C1 segment of cervical spinal cord (tissue), 14 donors: ENCODE results near the gene CALHM5.

ENCODE experiments used
- DNase-seq, 14 donors: peaks; one replicate each; lab custom pipeline; 2025; lab: John Stamatoyannopoulos, UW

Gene CALHM5

DNA sequence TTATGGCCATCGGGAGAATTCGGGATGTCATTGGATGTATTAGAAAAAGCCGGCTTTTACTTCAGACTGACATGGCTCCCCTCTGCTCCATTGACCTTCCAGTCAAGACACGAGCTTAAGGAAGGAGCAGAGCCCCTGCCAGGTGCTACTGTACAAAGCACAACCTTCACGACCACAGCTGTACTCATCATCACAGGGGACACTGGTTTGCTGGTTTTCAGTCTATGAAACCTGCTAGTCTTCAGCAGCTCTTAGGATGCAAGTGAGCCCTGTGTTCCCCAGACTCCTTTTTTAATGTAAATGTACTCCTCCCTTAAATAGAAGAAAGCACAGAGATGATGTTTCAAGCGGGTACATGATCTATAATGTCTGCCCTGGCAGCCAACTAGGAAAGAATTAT lies 35.9 kb downstream of the CALHM5 start:
- DNase-seq: no peak

DNA sequence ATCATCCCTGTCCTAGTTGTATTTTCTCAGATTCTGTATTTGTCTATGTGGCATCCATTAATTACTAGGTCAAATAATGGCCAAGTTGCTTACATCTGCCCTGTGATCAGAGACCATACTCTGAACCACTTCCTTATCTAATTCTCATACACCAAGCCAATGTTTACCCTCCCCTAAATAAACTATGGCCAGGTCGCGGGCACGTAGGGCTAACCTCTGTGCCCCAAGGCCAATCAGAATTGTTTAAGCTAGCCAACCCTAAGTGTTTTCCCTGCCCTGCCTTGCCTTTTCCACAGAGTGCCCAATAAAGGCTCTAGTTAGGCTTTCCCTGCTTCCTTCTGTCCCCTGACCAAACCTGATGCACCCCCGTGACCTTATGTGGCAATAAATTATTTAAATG lies 39.4 kb downstream of the CALHM5 start:
- no peak for DNase-seq

DNA sequence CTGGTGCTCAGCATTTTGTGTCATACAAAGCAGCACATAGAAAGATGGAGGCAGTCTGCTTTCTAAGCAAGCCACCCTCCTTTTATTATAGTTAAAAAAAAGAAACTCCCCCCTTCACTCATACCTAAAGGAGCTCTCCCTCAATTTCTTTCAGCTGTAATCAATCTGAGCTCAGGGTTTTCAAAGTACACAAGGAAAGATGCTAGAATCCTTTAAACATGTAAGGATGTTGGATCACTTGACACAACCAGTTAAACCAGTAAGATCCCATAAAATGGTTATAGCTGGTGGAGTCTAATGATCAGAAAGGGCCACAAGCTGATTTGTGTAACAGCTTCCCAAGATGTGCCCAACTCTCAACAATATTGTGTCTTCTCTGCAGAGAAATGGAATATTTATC lies 42.0 kb downstream of the CALHM5 start, which contains the start of gene CALHM4:
Gene CALHM4, plus strand, starts transcription at position 301 of the 400 bp plus-strand sequence. Its CDS starts 43 bp downstream, at position 344.
- no peak for DNase-seq

DNA sequence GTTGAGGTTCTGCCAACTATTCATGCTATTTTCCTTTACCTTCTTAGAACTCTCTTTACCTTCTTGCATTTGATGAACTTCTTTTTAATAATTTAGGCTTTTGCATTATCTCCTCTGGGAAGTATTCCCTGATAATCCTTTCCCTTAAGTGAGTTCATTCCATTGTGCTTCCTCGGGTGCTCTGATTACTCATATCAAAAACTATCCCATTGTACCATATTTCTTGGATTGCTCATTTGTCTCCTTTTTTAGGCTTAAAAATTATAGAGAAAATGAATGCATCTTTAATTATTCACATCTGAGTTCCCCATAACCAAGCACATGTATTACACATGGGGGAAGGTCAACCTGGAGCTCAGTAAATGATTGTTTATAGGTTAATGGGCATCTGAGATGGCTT lies 44.6 kb downstream of the CALHM5 start:
- DNase-seq: no peak

DNA sequence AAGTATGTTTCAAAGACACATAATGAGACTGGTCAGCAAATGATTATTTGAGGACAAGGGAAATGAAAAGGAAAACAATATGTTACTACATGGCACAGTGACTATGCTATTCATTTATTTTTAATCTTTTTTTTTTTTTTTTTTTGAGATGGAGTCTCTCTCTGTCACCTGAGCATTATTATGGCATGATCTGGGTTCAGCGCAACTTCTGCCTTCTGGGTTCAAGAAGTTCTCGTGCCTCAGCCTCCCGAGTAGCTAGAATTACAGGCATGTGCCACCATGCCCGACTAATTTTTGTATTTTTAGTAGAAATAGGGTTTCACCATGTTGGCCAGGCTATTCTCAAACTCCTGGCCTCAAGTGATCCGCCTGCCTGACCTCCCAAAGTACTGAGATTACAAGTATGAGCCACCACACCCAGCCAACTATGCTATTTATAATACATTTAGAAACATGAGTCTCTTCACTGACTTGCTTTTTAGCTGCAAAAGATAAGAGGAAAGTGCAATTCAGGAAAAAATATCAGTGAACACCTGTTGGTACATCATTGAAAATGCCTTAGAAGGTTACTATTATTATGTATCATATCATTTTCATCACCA lies 45.5 kb downstream of the CALHM5 start:
- DNase-seq: no peak

DNA sequence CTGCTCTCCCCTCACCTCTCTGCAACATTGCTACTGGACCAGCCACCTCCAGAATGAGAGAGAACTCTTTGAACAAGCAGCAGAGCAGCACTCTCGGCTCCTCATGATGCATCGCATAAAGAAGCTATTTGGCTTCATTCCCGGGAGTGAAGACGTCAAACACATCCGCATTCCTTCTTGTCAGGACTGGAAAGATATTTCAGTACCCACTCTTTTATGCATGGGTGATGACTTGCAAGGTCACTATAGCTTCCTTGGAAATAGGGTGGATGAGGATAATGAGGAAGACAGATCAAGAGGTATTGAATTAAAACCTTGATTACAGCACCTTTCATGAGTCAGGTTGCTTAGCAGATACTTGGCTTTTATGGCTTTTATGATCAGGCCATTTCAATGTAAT lies 46.5 kb downstream of the CALHM5 start:
- no peak for DNase-seq

DNA sequence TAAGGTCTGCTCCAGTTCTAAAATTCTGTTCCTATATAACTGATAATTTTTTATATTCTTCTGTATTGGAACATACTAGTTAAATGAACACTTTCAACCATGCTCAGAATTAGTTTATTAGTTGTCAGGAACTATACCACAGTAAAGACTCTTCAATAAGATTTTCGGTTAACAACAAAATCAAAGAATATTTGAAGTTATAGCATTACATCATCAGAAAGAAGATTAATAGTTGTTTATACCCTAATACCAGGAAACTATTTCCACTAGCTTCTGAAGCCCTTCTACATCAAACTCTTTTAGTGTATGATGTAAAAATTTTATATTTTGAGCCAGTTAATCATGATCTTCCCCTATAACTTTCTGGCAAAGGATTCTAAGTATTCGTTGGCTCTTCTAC lies 48.7 kb downstream of the CALHM5 start:
- no peak for DNase-seq

DNA sequence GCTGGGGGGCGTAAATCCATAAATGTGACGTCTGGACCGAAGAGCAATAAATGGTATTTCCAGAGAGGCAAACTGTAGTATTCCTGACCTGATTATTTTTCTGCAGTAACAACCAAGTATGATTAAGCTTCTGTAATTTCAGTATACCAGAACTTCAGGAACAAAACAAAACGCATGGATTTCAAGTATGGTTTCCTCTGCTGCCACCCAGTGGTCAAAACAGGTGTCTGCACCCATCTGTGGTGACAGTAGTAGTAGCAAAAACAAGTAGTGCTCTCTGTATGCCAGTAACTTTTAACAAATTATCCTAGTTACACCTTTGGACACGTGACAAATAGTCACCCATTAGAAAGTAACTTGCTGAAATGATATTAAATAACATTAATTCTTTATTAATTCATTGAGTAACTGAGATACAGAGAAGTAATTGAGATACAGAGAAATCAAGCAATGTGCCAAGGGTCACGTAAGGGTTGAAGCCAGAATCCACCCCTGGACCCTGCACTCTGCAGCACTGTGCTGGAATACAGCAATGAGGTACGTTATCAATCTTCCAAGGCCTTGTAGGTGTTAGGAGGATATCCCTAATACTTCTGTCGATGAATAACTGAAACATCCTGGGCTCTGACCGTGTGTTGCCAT lies 50.1 kb downstream of the CALHM5 start:
- DNase-seq: peak in 10 of 14 donors; percentile 7 to 58 (median 34)

DNA sequence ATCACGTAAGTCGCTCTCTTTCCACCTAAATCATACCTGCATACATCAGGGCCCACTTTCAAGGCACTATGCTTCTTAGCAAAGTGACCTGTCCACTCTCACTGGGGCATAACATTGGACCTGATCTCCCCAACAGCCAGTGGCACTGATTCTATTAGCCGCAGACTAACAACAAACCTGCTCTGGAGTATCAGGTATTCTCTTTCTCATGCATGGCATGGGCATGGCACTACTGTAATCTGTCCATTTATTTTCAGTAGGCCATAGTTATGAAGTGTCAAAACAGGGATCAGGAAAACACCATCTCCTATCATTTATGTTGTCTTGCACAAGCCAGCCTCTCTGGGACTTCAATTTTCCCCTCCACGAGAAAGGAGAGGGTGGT lies 50.6 kb downstream of the CALHM5 start:
- DNase-seq: no peak

DNA sequence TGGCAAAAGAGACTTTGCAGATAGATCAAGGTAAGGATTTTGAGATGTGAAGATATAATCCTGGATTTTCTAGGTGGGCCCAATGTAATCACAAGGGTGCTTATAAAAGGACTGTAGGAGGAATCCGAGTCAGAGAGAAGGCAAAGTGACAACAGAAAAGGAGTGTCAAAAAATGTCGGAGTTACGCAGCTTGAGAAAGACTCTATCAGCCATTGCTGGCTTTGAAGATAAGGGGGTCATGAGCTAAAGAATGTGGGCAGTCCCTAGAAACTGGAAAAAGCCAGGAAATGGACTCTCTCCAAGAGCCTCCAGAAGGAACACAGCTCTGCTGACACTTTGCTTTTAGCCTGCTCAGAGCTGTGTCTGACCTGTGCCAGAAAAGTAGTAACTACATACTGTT lies 51.2 kb downstream of the CALHM5 start:
- no peak for DNase-seq

DNA sequence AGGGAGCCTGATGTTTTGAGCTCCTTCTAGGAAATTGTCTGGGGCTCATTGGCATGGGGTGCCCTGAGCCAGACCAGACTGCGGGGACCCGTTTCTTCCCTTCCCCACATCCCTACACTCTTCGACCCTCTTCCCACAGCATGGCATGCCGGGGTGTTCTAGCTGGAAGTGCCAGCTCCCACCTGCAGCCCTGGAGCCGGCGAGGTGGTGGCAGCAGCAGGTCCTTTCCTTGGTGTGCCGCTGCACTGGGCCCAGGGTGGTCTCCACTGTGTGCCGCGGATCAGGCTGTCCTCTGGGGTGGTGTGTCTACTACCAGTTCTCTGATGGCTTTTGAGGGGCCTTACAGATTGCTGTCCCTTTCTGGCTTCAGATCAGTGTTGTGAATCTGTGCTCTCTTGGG lies 52.4 kb downstream of the CALHM5 start:
- no peak for DNase-seq

DNA sequence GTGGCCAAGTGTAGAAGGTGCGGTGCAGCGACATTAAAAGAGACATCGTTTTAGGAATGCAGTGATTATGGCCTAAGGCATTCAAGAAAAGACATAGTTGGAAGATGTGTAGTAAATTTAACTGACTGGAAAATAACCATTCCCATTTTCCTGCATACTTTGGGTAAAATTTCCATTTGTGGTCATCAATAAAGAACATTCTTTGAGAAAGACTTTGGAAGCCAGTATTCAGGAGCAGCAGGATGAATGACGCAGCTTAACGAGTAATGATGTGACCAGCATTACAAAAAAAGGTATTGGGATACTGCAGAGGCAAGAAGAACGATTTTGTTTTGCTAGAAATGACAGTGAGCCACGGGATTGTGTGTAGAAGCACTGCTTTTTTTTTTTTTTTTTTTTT lies 52.9 kb downstream of the CALHM5 start:
- DNase-seq: no peak

DNA sequence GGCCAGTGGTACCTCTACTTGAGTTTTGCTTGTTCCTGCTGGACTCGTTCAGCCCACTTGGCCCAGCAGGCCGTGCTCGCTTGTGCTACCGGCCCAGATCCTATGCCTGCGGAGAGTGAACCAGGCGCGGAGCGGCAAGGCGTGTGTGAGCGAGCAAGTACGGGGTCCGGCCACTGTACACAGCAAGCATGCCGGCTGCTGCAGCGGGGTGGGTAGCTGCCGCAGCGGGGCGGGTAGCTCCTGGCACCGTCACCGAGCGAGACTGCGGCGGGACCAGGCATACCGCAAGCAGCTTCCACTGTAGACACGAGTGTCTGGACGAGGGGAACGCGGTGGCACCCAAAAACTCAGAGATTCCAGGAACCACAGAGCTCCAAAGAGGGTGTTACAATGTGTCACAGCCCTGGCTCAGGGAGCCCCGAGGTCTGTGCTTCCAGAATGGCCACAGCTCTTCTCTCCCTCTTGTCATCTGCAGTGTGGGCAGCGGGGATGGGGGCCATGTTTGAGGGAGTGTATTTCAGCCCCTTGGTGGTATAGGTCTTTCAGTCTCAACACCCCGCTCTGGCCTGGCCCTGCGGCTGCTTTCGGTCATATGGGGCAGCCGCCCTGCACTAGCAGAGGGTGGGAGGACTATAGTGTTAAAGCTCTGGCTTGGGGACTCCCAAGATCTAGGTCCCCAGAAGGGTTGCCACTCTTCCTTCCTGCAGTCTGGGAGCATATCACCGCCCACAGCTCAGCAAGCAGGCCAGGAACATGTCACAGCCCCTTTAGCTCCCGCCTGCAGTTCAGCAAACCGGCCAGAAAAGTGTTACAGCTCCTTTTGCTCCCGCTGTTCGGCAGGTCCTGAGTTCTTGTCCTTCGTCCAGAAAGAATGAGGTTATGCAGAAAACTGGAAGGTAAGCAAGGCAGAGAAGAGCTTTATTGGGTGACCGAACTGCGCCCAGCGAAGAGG lies 53.8 kb downstream of the CALHM5 start:
- peak in 9 of 14 donors; percentile 3 to 51 (median 20) for DNase-seq

DNA sequence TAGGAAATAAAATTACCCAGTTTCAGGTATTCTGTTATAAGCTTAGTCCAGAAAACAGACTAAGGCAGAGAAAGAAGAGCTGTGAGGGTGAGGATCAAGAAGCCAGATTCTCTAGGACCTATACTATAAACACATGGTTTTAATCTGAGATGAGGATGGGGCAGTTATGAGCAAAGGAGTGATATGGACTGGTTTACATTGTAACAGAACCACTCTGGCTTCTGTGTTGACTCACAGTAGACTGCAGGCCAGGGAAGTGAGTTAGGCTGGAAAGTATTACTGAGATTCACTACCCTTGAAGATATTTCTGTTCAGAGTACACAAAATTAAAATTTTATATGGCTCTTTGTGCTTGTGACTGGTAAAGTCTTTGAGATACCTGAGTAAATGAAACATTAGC lies 56.7 kb downstream of the CALHM5 start:
- DNase-seq: no peak

DNA sequence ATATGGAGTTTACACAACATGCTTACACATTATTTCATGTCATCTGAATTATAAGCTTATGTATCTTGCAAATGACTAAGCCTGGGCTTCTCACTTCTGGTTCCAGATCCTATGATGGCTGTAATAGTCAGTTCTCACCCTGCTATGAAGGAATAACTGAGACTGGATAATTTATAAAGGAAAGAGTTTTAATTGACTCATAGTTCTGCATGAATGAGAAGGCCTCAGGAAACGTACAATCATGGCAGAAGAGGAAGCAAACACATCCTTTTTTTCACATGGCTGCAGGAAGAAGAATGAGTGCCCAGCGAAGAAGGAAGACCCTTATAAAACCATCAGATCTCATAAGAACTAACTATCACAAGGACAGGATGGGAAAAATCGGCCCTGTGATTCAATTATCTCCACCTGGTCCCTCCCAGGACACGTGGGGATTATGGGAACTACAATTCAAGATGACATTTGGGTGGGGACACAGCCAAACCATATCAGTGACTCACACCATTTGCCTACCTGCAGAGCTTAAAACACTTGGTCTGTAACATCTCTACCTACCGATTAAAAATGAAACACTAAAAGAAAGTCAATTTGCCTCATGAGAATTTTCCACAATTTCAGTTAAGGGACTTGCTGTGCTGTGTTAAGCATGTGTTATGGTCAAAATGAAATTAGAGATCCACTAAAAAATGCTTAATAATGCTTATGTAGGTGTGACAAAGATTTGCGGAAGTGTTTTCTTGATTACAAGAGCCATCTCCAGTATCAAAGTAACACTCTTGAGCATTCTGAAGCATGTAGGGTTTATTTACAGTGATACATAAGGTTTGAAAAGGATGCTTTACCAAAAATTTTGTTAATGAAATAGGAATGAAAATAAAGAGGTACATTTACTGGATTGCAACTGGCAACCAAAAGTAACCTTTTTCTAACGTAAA lies 57.6 kb downstream of the CALHM5 start:
- DNase-seq: no peak

DNA sequence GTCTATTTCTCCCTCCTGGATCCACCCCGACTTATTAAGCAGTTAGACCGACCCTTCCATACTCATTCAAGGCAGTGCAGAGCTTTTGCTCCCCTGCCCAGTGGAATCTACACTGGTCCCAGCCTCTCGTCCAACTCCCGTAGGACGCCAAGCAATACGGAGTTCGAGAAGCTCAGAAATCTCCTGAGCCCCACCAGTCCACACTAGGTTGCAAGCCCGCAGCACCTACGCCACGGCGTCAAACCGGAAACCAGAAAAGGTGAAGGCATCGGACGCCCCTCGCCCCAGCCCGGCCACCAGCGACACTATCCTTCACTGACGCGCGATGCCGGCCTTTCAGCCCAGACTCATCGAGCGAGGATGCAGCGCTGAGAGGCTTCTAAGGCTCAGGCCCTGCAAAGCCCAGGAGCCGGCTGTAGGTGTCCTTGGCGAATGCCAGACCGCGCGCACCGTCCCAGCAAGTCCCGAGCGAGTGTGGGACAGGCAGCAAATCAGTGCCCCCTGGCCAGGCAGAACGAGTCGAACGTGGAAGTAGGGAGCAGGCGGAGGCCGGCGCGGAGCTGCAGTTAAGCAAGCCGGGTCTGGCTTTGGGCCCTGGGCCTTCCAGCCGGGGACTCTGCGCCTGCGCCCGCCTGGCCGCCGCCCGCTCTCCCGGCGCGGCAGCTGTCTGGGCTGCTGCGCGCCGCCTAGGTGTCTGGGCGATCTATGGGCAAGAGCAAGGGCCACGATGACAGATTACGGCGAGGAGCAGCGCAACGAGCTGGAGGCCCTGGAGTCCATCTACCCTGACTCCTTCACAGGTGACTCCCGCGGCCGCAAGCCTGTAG lies 59.6 kb downstream of the CALHM5 start, which contains the start of gene RWDD1:
Gene RWDD1, plus strand, starts transcription at position 649 of the 827 bp plus-strand sequence. Its CDS starts 79 bp downstream, at position 728.
- peak; percentile 88 to 99 (median 96) for DNase-seq

DNA sequence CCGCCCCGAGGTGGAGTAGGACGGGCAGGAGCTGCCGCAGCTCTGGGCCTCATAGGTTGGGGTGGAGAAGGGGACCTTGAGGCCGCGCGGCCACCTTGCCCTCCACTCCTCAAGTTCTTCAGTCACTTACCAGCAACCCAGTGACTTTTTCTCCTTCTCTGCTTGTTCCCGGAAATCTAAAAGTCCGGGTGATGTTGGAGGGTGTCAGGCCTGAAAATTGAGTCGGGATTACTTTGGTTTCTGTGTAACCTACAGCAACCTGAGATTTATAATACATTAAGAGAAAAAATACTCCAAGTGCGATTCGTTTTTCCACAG lies 60.2 kb downstream of the CALHM5 start:
- DNase-seq: no peak

DNA sequence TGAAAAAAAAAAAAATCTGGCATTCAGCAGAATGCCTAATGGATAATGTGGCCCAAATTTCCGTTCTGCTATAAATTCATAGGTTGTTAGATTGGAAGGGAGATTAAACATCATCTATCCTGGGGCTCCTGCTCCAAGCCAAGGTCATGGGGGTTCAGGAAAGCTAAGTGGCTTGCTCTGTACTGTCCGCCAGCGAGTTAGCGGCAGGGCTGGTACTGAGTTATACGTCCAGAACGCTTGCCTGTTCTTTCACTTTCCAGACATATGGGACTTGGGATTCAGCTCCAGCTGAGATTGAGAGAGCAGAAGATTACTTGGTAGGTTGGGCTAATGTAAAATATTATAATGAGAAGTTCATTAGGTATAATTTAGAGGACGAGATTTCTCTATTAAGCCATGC lies 60.7 kb downstream of the CALHM5 start:
- DNase-seq: peak in 1 of 14 donors; percentile 1
